Kidney tubule cell (primary cell): ENCODE results near the gene SYT11.
"Not testable (repeated sequence)": the region's sequence is repeated elsewhere in the genome, so short reads cannot be mapped to it uniquely, and the experiment has no call there.

ENCODE experiments used
- DNase-seq: peaks from one replicate; pipeline ENCODE4 v3.0.0-alpha.2; 2018; ENCODE audit warnings: low spot score

SYT11 gene

DNA sequence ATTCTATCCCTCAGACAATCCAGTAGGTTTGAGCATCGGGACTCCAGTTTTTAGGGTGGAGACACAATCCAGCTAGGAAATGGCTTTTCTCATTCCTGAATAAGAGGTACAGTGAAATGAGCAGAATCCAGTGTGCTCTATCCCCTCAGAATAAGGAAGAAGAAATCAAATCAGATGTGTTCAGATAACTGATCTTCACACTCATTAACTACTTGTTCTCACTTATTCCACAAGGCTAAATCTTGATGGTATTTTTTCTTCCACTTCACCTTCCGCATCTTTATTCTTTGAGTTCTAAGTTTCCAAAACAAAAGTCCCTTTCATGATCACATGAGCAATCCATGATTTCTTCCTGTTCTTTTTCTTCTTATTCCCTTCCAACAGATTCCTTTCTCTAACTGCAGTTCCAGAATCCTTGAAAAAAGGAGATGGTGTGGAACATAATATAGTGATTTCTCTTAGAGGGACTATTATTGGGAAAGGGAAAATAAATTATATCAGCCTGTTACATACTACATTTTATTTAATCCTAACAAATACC, 1.7 kb downstream of the SYT11 start:
- DNase-seq = no peak

DNA sequence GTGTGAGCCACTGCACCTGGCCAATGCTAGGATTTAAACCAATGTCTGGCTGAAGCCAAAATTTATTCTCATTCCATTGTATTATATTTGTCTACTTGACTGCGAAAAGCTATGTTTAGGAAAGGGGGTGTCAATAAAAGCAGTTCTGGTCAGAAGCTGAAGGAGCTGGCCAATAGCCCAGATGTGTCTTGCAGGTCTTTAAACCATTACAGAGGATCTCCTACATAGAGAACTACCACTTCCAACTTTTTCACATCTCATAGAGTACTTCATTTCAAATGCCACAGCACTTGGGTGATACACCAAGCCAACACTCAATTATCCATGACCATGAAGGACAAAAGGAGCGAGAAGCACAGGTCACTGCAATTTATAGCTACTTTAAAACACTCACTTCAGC, 2.5 kb downstream of the SYT11 start:
- DNase-seq = no peak

GRCh38 chr1:155864393-155864792, 5.0 kb downstream of the SYT11 start:
- no peak for DNase-seq

DNA sequence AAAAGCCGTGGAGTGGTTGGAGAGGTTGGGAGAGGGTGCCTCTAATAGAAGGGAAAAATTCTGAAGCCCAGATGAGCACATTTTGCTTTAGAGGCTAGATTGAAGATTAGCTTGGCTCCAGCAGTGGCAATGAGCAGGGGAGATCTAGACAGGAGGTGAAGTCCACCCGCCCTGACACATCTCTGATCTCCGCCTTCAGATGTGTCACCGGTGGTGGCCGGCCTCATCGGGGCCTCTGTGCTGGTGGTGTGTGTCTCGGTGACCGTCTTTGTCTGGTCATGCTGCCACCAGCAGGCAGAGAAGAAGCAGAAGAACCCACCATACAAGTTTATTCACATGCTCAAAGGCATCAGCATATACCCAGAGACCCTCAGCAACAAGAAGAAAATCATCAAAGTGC, 8.4 kb downstream of the SYT11 start:
- no peak for DNase-seq

- no peak for DNase-seq
These were observed 12.0 kb downstream of the SYT11 start for GRCh38 chr1:155871390-155871789.

- DNase-seq = no peak
These were observed 13.2 kb downstream of the SYT11 start for GRCh38 chr1:155872527-155872926.

DNA sequence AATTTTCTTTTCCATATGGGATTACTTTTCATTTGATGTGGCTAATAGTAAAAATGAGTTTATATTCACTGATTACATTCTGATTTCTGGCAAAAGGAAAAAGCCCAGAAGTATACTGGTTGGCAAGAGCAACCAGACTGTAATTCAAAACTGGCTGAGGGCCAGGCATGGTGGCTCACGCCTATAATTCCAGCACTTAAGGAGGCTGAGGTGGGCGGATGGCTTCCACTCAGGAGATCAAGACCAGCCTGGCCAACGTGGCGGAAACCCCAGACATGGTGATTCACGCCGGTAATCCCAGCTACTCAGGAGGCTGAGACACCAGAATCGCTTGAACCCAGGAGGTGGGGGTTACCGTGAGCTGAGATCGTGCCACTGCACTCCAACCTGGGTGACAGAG, 14.5 kb downstream of the SYT11 start:
- peak; percentile 64 for DNase-seq

DNA sequence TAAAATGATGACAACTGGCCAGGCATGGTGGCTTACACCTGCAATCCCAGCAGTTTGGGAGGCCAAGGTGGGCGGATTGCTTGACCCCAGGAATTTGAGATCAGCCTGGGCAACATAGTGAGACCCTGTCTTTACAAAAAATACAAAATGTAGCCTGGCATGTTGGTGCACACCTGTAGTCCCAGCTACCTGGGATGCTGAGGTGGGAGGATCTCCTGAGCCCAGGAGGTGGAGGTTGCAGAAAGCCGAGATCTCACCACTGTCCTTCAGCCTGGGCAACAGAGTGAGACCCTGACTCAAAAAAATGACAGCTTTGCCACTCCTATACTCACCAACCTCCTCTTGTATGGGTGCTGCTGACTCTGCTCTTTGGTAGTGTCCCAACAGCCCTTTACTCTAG, 18.6 kb downstream of the SYT11 start:
- no peak for DNase-seq

GRCh38 chr1:155880251-155880650, 20.9 kb downstream of the SYT11 start:
- DNase-seq = no peak

DNA sequence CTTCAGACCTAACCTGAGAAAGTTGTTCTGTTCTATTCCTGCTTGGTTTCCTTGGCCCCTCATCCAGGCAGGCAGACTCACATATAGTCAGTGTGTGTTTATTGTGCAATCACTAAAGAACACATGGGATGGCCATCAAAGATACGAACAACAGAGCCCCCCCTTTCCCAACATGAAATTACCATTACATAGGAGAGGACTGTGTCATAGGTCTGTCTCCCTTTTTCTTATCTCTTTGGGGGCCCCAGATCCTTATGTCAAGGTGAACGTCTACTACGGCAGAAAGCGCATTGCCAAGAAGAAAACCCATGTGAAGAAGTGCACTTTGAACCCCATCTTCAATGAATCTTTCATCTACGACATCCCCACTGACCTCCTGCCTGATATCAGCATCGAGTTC, 21.6 kb downstream of the SYT11 start:
- no peak for DNase-seq

GRCh38 chr1:155882235-155882634, 22.9 kb downstream of the SYT11 start:
- no peak for DNase-seq

DNA sequence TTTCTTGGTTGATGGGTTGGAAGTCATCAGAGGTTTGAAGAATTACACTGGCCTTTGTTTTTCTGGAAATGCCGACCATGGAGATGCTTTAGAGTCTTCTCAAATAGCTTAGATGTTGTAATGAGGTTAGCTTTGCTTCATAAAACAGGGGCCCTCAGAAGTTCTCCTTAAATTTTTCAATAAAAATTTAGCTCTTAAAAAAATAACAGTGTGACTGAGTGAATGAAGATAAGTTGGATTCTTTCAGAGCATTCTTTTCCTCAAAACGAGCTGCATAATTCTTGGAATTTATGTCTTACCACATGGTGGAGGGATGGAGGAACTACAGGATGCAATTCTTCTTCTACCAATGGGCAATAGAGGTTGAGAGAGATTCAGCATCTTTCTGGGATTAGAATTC, 23.4 kb downstream of the SYT11 start:
- no peak for DNase-seq

- no peak for DNase-seq
These were observed 24.9 kb downstream of the SYT11 start for GRCh38 chr1:155884031-155884960.

DNA sequence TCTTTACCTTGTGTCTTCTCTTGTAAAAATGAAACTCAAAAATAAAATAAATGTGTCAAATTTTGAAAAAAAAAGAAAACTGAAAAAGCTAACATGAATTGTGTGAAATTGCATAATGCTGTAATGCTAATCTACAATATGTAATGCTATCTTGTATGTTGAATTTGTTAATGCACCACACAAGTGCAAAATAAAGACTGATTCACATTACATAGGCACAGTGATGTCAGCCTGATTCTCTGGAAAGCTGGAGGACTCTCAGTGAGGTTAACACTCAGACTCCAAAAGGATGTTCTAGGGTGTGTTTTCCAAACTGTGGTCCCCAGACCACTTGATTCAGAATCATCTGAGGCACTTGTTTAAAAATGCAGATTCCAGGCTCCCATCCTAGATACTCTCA, 25.6 kb downstream of the SYT11 start:
- no peak for DNase-seq

DNA sequence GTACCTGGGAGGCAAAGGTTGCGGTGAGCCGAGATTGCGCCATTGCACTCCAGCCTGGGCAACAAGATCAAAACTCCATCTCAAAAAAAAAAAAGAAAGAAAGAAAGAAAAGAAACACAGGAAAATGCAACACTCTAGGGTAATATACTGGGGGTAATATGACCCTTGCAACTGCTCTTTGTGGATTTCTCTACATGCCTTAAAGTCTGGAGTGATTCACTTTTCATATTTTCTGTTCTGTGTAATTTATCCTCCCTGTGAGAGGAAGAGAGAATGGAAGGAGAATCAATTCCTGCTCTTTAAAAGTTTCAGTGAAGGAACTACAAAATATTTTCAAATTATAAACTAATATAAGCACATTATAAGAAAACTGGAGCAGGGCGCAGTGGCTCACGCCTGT, 29.1 kb downstream of the SYT11 start:
- no peak for DNase-seq

DNA sequence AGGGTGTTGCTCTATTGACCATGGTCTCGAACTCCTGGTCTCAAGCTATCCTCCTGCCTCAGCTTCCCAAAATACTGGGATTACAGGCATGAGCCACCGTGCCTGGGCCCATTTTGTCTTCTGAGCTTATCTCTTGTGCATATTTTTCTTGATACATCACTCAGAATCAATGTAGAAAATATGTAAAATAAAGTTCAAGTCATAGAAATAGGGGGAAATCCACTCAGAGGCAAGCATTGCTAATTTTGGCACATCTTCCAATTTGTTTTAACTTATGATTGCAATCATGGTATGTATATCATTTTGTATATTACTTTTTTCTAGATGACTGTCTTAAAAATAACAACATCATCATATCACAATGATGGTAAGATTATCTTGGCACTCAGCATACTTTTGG, 30.2 kb downstream of the SYT11 start:
- DNase-seq = no peak

- no peak for DNase-seq
These were observed 30.9 kb downstream of the SYT11 start for GRCh38 chr1:155890251-155890650.

DNA sequence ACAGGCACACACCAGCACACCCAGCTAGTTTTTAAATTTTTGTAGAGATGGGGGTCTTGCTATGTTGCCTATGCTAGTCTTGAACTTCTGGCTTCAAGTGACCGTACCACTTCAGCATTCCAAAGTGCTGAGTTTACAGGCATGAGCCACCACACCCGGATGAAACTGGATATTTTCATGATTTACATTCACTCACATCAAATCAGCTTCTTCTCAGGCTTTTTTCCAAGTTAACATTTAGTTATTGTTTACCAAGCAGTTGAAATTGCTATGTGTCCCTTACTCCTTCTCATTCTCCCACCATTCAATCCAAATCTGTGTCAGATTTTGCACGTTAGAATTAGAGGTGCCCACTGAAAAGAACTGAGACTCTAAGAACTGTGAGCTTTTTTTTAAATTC, 33.4 kb downstream of the SYT11 start:
- peak; percentile 85 for DNase-seq

DNA sequence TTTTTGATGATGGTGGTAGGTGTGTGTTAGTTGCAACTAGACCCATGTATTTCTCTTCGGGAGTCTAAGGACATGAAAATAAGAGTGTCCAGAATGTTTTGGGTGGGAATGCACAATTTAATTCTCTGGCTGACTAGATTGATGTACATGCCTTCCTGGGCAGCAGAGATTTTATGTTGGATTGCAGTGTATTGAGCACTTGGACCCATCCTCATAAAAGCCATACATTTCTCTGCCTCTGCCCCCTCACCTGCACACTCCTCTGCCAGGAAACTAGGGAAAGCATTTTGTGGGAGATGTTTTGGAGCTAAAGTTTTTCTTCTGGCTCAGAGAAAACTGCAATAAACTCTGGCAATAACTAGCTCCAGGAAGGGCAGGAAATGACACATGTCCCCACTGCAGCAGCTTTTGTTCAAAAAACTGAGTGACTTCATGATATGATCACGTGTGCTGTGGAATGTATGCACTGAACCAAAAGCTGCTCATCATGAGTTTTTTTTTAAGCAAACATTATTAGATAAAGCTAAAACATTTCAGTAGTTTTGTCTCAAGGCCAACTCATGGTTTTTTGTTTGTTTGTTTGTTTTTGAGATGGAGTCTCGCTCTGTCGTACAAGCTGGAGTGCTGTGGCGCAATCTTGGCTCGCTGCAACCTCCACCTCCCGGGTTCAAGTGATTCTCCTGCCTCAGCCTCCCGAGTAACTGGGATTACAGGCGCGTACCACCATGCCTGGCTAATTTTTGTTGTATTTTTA, 34.2 kb downstream of the SYT11 start:
- DNase-seq = peak; percentile 91

DNA sequence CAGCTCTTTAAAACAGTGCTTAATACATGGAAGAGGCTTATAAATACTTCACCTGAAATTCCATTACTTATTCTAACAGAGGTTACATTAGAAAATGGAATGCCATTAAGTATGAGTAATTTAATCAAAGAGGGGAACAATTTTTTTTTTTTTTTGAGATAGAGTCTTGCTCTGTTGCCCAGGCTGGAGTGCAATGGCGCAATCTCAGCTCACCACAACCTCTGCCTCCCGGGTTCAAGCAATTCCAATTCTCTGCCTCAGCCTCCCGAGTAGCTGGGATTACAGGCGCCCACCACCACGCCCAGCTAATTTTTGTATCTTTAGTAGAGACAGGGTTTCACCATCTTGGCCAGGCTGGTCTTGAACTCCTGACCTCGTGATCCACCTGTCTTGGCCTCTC, 36.2 kb downstream of the SYT11 start:
- peak; percentile 18 for DNase-seq

GRCh38 chr1:155896476-155896875, 37.1 kb downstream of the SYT11 start:
- not testable (repeated sequence) for DNase-seq

DNA sequence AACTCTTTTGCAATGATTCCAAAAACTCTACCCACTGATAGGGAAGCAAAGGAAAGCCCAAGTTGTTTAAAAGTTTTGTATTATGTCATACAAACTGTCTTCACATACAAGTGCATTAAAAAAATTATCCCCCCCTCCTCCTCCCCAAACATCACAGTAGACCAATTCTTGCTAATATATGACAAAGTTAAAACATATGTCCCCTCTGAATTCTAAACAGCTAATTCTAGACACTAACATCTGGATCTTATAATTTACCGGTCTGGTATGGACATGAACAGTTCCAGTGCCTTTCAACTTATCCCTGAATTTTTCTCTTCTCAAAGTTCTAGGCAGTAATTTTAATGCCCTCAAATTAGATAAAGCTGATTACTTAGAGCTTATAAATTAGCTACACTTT, 38.4 kb downstream of the SYT11 start:
- no peak for DNase-seq

DNA sequence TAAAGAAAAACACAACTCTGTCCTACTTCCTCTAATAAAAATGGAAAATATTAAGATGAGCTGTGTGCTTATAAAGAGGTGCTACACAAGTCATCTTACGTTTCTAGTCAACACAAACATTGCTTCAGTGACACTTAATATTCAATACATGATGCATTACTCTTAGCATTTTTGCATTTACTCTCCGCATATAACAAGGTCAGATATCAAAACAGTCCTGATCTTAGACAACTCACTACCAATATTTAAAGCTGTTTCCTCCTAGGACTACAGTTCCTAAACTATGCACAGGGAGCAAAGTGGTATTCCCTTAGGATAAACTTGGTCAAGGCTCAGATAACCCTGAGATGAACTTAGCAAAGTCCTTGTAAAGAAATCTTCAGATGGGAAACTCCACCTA, 39.5 kb downstream of the SYT11 start:
- no peak for DNase-seq
